ENCODE results near the gene HRH2. TPM values are rescaled to one million over a fixed set of nuclear protein-coding genes. Genes with fewer than 3 reads are reported as not detected.

HRH2 gene
- total and polyA plus RNA-seq, 3 experiments from 2014 or later = 1.3 to 29.6 (median 28.9) TPM

GRCh38 chr5:175685701-175686350 lies 28.0 kb downstream of the HRH2 start:
- Histone ChIP-seq H3K4me1 (ENCODE audit: insufficient read depth, low read length) (peaks cover 5% of the 10 kb centered on the region), H3K4me3 (ENCODE audit: low read length) (no peak overlapping the region), H3K27ac (ENCODE audit: low read depth, low read length) (no peak overlapping the region), H3K27me3 (ENCODE audit: insufficient read depth, low read length, poor library complexity, severe bottlenecking) (no peaks in the 10 kb centered on the region), H3K9me3 (ENCODE audit: low read length) (no peaks in the 10 kb centered on the region), H3K36me3 (ENCODE audit: insufficient read depth, low read length) (no peaks in the 10 kb centered on the region)
- no peak for DNase-seq
- no peak overlapping the region for H3K4me3 Mint-ChIP-seq
- peaks cover 0 to 16% (median 4%) of the 10 kb centered on the region in 3 donors for H3K36me3 Mint-ChIP-seq
- POLR2A ChIA-PET = no interaction called here
- CTCF ChIA-PET = interaction anchor here (1.2 kb wide), 1 partner anchor 8 kb away, joined by 3 read pairs; no protein-coding TSS in a partner anchor
- H3K27ac Mint-ChIP-seq = no peak overlapping the region
- H3K4me1 Mint-ChIP-seq = no peaks in the 10 kb centered on the region
- H3K9me3 Mint-ChIP-seq = peaks cover 0 to 3% (median 0%) of the 10 kb centered on the region in 5 donors
- H3K27me3 Mint-ChIP-seq = peaks cover 6 to 11% of the 10 kb centered on the region in 2 donors

- no peak overlapping the region for H3K27ac Mint-ChIP-seq
- H3K27me3 Mint-ChIP-seq = peaks cover 6 to 12% of the 10 kb centered on the region in 2 donors
- H3K36me3 Mint-ChIP-seq = peaks cover 0 to 16% (median 4%) of the 10 kb centered on the region in 3 donors
- Histone ChIP-seq H3K27ac (ENCODE audit: low read depth, low read length) (no peak overlapping the region), H3K27me3 (ENCODE audit: insufficient read depth, low read length, poor library complexity, severe bottlenecking) (no peaks in the 10 kb centered on the region), H3K9me3 (ENCODE audit: low read length) (no peaks in the 10 kb centered on the region), H3K4me3 (ENCODE audit: low read length) (no peak overlapping the region), H3K36me3 (ENCODE audit: insufficient read depth, low read length) (no peaks in the 10 kb centered on the region), H3K4me1 (ENCODE audit: insufficient read depth, low read length) (peaks cover 9% of the 10 kb centered on the region)
- no peak for DNase-seq
- H3K4me1 Mint-ChIP-seq = no peaks in the 10 kb centered on the region
- POLR2A ChIA-PET = no interaction called here
- CTCF ChIA-PET = interaction anchor here (1.2 kb wide), 1 partner anchor 9 kb away, joined by 3 read pairs; no protein-coding TSS in a partner anchor
- peaks cover 0 to 3% (median 0%) of the 10 kb centered on the region in 5 donors for H3K9me3 Mint-ChIP-seq
- no peak overlapping the region for H3K4me3 Mint-ChIP-seq
Measured at GRCh38 chr5:175686396-175686795, 28.5 kb downstream of the HRH2 start.

- peaks cover 0 to 3% (median 0%) of the 10 kb centered on the region in 5 donors for H3K9me3 Mint-ChIP-seq
- ChIA-PET POLR2A (no interaction called here), CTCF (no interaction called here)
- Histone ChIP-seq H3K4me1 (ENCODE audit: insufficient read depth, low read length) (peaks cover 9% of the 10 kb centered on the region), H3K27ac (ENCODE audit: low read depth, low read length) (no peak overlapping the region), H3K27me3 (ENCODE audit: insufficient read depth, low read length, poor library complexity, severe bottlenecking) (no peaks in the 10 kb centered on the region), H3K4me3 (ENCODE audit: low read length) (no peak overlapping the region), H3K36me3 (ENCODE audit: insufficient read depth, low read length) (no peaks in the 10 kb centered on the region), H3K9me3 (ENCODE audit: low read length) (no peaks in the 10 kb centered on the region)
- H3K36me3 Mint-ChIP-seq = peaks cover 0 to 16% (median 4%) of the 10 kb centered on the region in 3 donors
- no peak for DNase-seq
- no peak overlapping the region for H3K4me3 Mint-ChIP-seq
- H3K27ac Mint-ChIP-seq = no peak overlapping the region
- no peaks in the 10 kb centered on the region for H3K4me1 Mint-ChIP-seq
- H3K27me3 Mint-ChIP-seq = peaks cover 6 to 12% of the 10 kb centered on the region in 2 donors
Measured at GRCh38 chr5:175686826-175687225, 29.0 kb downstream of the HRH2 start.

- ChIA-PET POLR2A (no interaction called here), CTCF (interaction anchor here (1.8 kb wide), 1 partner anchor 153 kb away, joined by 6 read pairs; no protein-coding TSS in a partner anchor)
- Histone ChIP-seq H3K9me3 (ENCODE audit: low read length) (no peaks in the 10 kb centered on the region), H3K4me3 (ENCODE audit: low read length) (no peak overlapping the region), H3K27ac (ENCODE audit: low read depth, low read length) (no peak overlapping the region), H3K36me3 (ENCODE audit: insufficient read depth, low read length) (no peaks in the 10 kb centered on the region), H3K4me1 (ENCODE audit: insufficient read depth, low read length) (peaks cover 9% of the 10 kb centered on the region), H3K27me3 (ENCODE audit: insufficient read depth, low read length, poor library complexity, severe bottlenecking) (no peaks in the 10 kb centered on the region)
- no peak for DNase-seq
- Mint-ChIP-seq H3K9me3 (peaks cover 0 to 3% (median 0%) of the 10 kb centered on the region in 5 donors), H3K27ac (peak overlapping the region in 1 of 8 donors; percentile 48), H3K4me1 (no peaks in the 10 kb centered on the region), H3K36me3 (peaks cover 0 to 16% (median 4%) of the 10 kb centered on the region in 3 donors), H3K27me3 (peaks cover 6 to 12% of the 10 kb centered on the region in 2 donors), H3K4me3 (no peak overlapping the region)
Measured at GRCh38 chr5:175687231-175687701, 29.4 kb downstream of the HRH2 start.

- H3K27ac ChIP-seq (ENCODE audit: low read depth, low read length) = no peak overlapping the region
- Mint-ChIP-seq H3K4me3 (no peak overlapping the region), H3K36me3 (peaks cover 0 to 11% (median 4%) of the 10 kb centered on the region in 3 donors), H3K9me3 (peaks cover 0 to 3% (median 0%) of the 10 kb centered on the region in 5 donors), H3K27ac (peak overlapping the region in 1 of 8 donors; percentile 52), H3K27me3 (peaks cover 3 to 12% of the 10 kb centered on the region in 2 donors), H3K4me1 (no peaks in the 10 kb centered on the region)
- H3K4me3 ChIP-seq (ENCODE audit: low read length) = no peak overlapping the region
- no peaks in the 10 kb centered on the region for H3K36me3 ChIP-seq (ENCODE audit: insufficient read depth, low read length)
- no peaks in the 10 kb centered on the region for H3K27me3 ChIP-seq (ENCODE audit: insufficient read depth, low read length, poor library complexity, severe bottlenecking)
- H3K4me1 ChIP-seq (ENCODE audit: insufficient read depth, low read length) = peaks cover 9% of the 10 kb centered on the region
- POLR2A ChIA-PET = no interaction called here
- no peaks in the 10 kb centered on the region for H3K9me3 ChIP-seq (ENCODE audit: low read length)
- CTCF ChIA-PET = interaction anchor here (1.8 kb wide), 2 partner anchors 12 to 155 kb away, joined by 6 read pairs; no protein-coding TSS in a partner anchor
- no peak for DNase-seq
Measured at GRCh38 chr5:175688352-175689146, 30.7 kb downstream of the HRH2 start.

- no peak for DNase-seq
- Mint-ChIP-seq H3K27me3 (peaks cover 3 to 12% of the 10 kb centered on the region in 2 donors), H3K4me1 (no peaks in the 10 kb centered on the region), H3K9me3 (peaks cover 0 to 3% (median 0%) of the 10 kb centered on the region in 5 donors), H3K36me3 (peaks cover 0 to 6% (median 4%) of the 10 kb centered on the region in 3 donors), H3K27ac (peak overlapping the region in 1 of 8 donors; percentile 26), H3K4me3 (no peak overlapping the region)
- H3K4me1 ChIP-seq (ENCODE audit: insufficient read depth, low read length) = peaks cover 9% of the 10 kb centered on the region
- H3K36me3 ChIP-seq (ENCODE audit: insufficient read depth, low read length) = no peaks in the 10 kb centered on the region
- H3K9me3 ChIP-seq (ENCODE audit: low read length) = no peaks in the 10 kb centered on the region
- no peaks in the 10 kb centered on the region for H3K27me3 ChIP-seq (ENCODE audit: insufficient read depth, low read length, poor library complexity, severe bottlenecking)
- H3K27ac ChIP-seq (ENCODE audit: low read depth, low read length) = no peak overlapping the region
- POLR2A ChIA-PET = no interaction called here
- H3K4me3 ChIP-seq (ENCODE audit: low read length) = no peak overlapping the region
- CTCF ChIA-PET = interaction anchor here (1.1 to 2.1 kb wide), 7 partner anchors 11 to 155 kb away, joined by 3 to 8 read pairs (median 4); no protein-coding TSS in a partner anchor
Measured at GRCh38 chr5:175689147-175689991, 31.5 kb downstream of the HRH2 start.

- Mint-ChIP-seq H3K4me1 (no peaks in the 10 kb centered on the region), H3K27me3 (peaks cover 2 to 12% of the 10 kb centered on the region in 2 donors), H3K36me3 (peaks cover 0 to 4% (median 2%) of the 10 kb centered on the region in 3 donors), H3K9me3 (no peaks in the 10 kb centered on the region), H3K27ac (no peak overlapping the region), H3K4me3 (no peak overlapping the region)
- Histone ChIP-seq H3K4me3 (ENCODE audit: low read length) (no peak overlapping the region), H3K36me3 (ENCODE audit: insufficient read depth, low read length) (no peaks in the 10 kb centered on the region), H3K27me3 (ENCODE audit: insufficient read depth, low read length, poor library complexity, severe bottlenecking) (no peaks in the 10 kb centered on the region), H3K27ac (ENCODE audit: low read depth, low read length) (no peak overlapping the region), H3K9me3 (ENCODE audit: low read length) (no peaks in the 10 kb centered on the region), H3K4me1 (ENCODE audit: insufficient read depth, low read length) (peaks cover 9% of the 10 kb centered on the region)
- ChIA-PET CTCF (interaction anchor here (1.1 to 2.1 kb wide), 5 partner anchors 11 to 156 kb away, joined by 3 to 8 read pairs (median 4); no protein-coding TSS in a partner anchor), POLR2A (no interaction called here)
- DNase-seq = no peak
Measured at GRCh38 chr5:175690025-175690424, 32.2 kb downstream of the HRH2 start.

Measured in CD8-positive, alpha-beta memory T cell (primary cell).